HPDE6-E6E7 (cell line): ENCODE results near the gene NOMO2.
"Not testable (repeated sequence)": the region's sequence is repeated elsewhere in the genome, so short reads cannot be mapped to it uniquely, and the experiment has no call there.

Experiments
- DNase-seq: peaks from one replicate; pipeline ENCODE4 v3.0.0; 2011; ENCODE audit warnings: missing footprints; ENCODE audit errors: extremely low spot score

Gene NOMO2

GRCh38 chr16:18577942-18578341 lies 16.0 kb upstream of the NOMO2 start:
- DNase-seq: not testable (repeated sequence)

GRCh38 chr16:18575945-18576344 lies 14.0 kb upstream of the NOMO2 start:
- not testable (repeated sequence) for DNase-seq

- DNase-seq: not testable (repeated sequence)
These were observed 13.5 kb upstream of the NOMO2 start for GRCh38 chr16:18575298-18575917.

- not testable (repeated sequence) for DNase-seq
These were observed 12.0 kb upstream of the NOMO2 start for GRCh38 chr16:18573887-18574286.

GRCh38 chr16:18572973-18573372 lies 11.1 kb upstream of the NOMO2 start:
- not testable (repeated sequence) for DNase-seq

GRCh38 chr16:18571307-18571850 lies 9.5 kb upstream of the NOMO2 start:
- DNase-seq: not testable (repeated sequence)

- DNase-seq: not testable (repeated sequence)
These were observed 8.8 kb upstream of the NOMO2 start for GRCh38 chr16:18570529-18571306.

- not testable (repeated sequence) for DNase-seq
These were observed 1.3 kb downstream of the NOMO2 start for GRCh38 chr16:18560416-18561220.

- DNase-seq: not testable (repeated sequence)
These were observed 8.2 kb downstream of the NOMO2 start for GRCh38 chr16:18553671-18554070.

- not testable (repeated sequence) for DNase-seq
These were observed 14.5 kb downstream of the NOMO2 start for GRCh38 chr16:18547382-18547781.

GRCh38 chr16:18546853-18547252 lies 15.0 kb downstream of the NOMO2 start:
- not testable (repeated sequence) for DNase-seq

GRCh38 chr16:18544232-18545081 lies 17.4 kb downstream of the NOMO2 start:
- not testable (repeated sequence) for DNase-seq

GRCh38 chr16:18541912-18542311 lies 20.0 kb downstream of the NOMO2 start:
- not testable (repeated sequence) for DNase-seq

GRCh38 chr16:18537004-18537403 lies 24.9 kb downstream of the NOMO2 start:
- not testable (repeated sequence) for DNase-seq

- DNase-seq: not testable (repeated sequence)
These were observed 26.3 kb downstream of the NOMO2 start for GRCh38 chr16:18535519-18536168.

GRCh38 chr16:18534308-18534707 lies 27.6 kb downstream of the NOMO2 start:
- not testable (repeated sequence) for DNase-seq

GRCh38 chr16:18531323-18531722 lies 30.6 kb downstream of the NOMO2 start:
- DNase-seq: not testable (repeated sequence)

- not testable (repeated sequence) for DNase-seq
These were observed 31.6 kb downstream of the NOMO2 start for GRCh38 chr16:18530329-18530728.

- DNase-seq: not testable (repeated sequence)
These were observed 35.4 kb downstream of the NOMO2 start for GRCh38 chr16:18526547-18526946.

- not testable (repeated sequence) for DNase-seq
These were observed 35.9 kb downstream of the NOMO2 start for GRCh38 chr16:18525882-18526482.
